Measurements from ENCODE around the gene TMPRSS6. TPM values are rescaled to one million over a fixed set of nuclear protein-coding genes. Genes with fewer than 3 reads are reported as not detected.

TMPRSS6 gene
- total and polyA plus RNA-seq, 2 donors from 2014 or later, result 1.4 TPM; not detected in 1

GRCh38 chr22:37126882-37127281, 17.4 kb upstream of the TMPRSS6 start:
- DNase-seq (no peak), FAIRE-seq (no peak)
- Histone ChIP-seq H3K4me1 (ENCODE audit: control insufficient read depth in 2 of 3, insufficient read depth in 2 of 3, low read depth in 1 of 3, low read length in 3 of 3) (no peaks in the 10 kb centered on the region), H3K9me3 (ENCODE audit: control insufficient read depth in 2 of 3, insufficient read depth in 1 of 3, low read length in 3 of 3) (no peaks in the 10 kb centered on the region), H3K27ac (ENCODE audit: low read depth in 2 of 2, low read length in 2 of 2) (no peak overlapping the region), H3K9ac (ENCODE audit: low read length in 3 of 3) (no peak overlapping the region), H3K4me3 (ENCODE audit: low read length in 3 of 3) (no peak overlapping the region), H3K27me3 (ENCODE audit: control insufficient read depth, insufficient read depth, low read length) (no peaks in the 10 kb centered on the region), H3K36me3 (ENCODE audit: control insufficient read depth in 2 of 3, insufficient read depth in 3 of 3, low read length in 3 of 3) (no peaks in the 10 kb centered on the region)
- no peak for TF ChIP-seq CTCF (IDR thresholded peaks at IDR 0.05; ENCODE audit: borderline replicate concordance, extremely low read depth, insufficient read depth)
- intact Hi-C loops (cut with DNase I), result no loop called here

- Histone ChIP-seq H3K4me1 (ENCODE audit: control insufficient read depth in 2 of 3, insufficient read depth in 2 of 3, low read depth in 1 of 3, low read length in 3 of 3) (no peaks in the 10 kb centered on the region), H3K4me3 (ENCODE audit: low read length in 3 of 3) (no peak overlapping the region), H3K36me3 (ENCODE audit: control insufficient read depth in 2 of 3, insufficient read depth in 3 of 3, low read length in 3 of 3) (no peaks in the 10 kb centered on the region), H3K27ac (ENCODE audit: low read depth in 2 of 2, low read length in 2 of 2) (no peak overlapping the region), H3K27me3 (ENCODE audit: control insufficient read depth, insufficient read depth, low read length) (no peaks in the 10 kb centered on the region), H3K9ac (ENCODE audit: low read length in 3 of 3) (no peak overlapping the region), H3K9me3 (ENCODE audit: control insufficient read depth in 2 of 3, insufficient read depth in 1 of 3, low read length in 3 of 3) (no peaks in the 10 kb centered on the region)
- DNase-seq (no peak), FAIRE-seq (no peak)
- TF ChIP-seq CTCF (IDR thresholded peaks at IDR 0.05; ENCODE audit: borderline replicate concordance, extremely low read depth, insufficient read depth), result no peak
- intact Hi-C loops (cut with DNase I), result no loop called here
Observed at GRCh38 chr22:37126383-37126782, 16.9 kb upstream of the TMPRSS6 start.

GRCh38 chr22:37123649-37124048, 14.1 kb upstream of the TMPRSS6 start:
- Histone ChIP-seq H3K27me3 (ENCODE audit: control insufficient read depth, insufficient read depth, low read length) (no peaks in the 10 kb centered on the region), H3K9me3 (ENCODE audit: control insufficient read depth in 2 of 3, insufficient read depth in 1 of 3, low read length in 3 of 3) (no peaks in the 10 kb centered on the region), H3K9ac (ENCODE audit: low read length in 3 of 3) (no peak overlapping the region), H3K27ac (ENCODE audit: low read depth in 2 of 2, low read length in 2 of 2) (no peak overlapping the region), H3K36me3 (ENCODE audit: control insufficient read depth in 2 of 3, insufficient read depth in 3 of 3, low read length in 3 of 3) (no peaks in the 10 kb centered on the region), H3K4me1 (ENCODE audit: control insufficient read depth in 2 of 3, insufficient read depth in 2 of 3, low read depth in 1 of 3, low read length in 3 of 3) (no peaks in the 10 kb centered on the region), H3K4me3 (ENCODE audit: low read length in 3 of 3) (no peak overlapping the region)
- no peak for TF ChIP-seq CTCF (IDR thresholded peaks at IDR 0.05; ENCODE audit: borderline replicate concordance, extremely low read depth, insufficient read depth)
- intact Hi-C loops (cut with DNase I), result no loop called here
- FAIRE-seq (no peak), DNase-seq (no peak)

- no peak for FAIRE-seq
- H3K27ac ChIP-seq (ENCODE audit: low read depth in 2 of 2, low read length in 2 of 2), result no peak overlapping the region
Observed at GRCh38 chr22:37122598-37123180, 13.2 kb upstream of the TMPRSS6 start.

More at GRCh38 chr22:37122598-37123180, 13.2 kb upstream of the TMPRSS6 start:
- Histone ChIP-seq H3K4me3 (ENCODE audit: low read length in 3 of 3) (no peak overlapping the region), H3K4me1 (ENCODE audit: control insufficient read depth in 2 of 3, insufficient read depth in 2 of 3, low read depth in 1 of 3, low read length in 3 of 3) (no peaks in the 10 kb centered on the region), H3K36me3 (ENCODE audit: control insufficient read depth in 2 of 3, insufficient read depth in 3 of 3, low read length in 3 of 3) (no peaks in the 10 kb centered on the region), H3K9ac (ENCODE audit: low read length in 3 of 3) (no peak overlapping the region), H3K27me3 (ENCODE audit: control insufficient read depth, insufficient read depth, low read length) (no peaks in the 10 kb centered on the region), H3K9me3 (ENCODE audit: control insufficient read depth in 2 of 3, insufficient read depth in 1 of 3, low read length in 3 of 3) (no peaks in the 10 kb centered on the region)
- intact Hi-C loops (cut with DNase I), result no loop called here
- no peak for TF ChIP-seq CTCF (IDR thresholded peaks at IDR 0.05; ENCODE audit: borderline replicate concordance, extremely low read depth, insufficient read depth)
- DNase-seq, result no peak

Measured in kidney (tissue), 14 donors.